Renal cortex interstitium (tissue), 11 donors: Measurements from ENCODE around the gene MED12. TPM values are rescaled to one million over a fixed set of nuclear protein-coding genes. Genes with fewer than 3 reads are reported as not detected.
A peak's percentile ranks its signal among the peaks of the same experiment; 100 is the strongest.

Source experiments
- DNase-seq, 11 donors: peaks; one replicate each; pipeline ENCODE4 v3.0.0-alpha.2; 2013; ENCODE audit warnings: low read depth in 9 of 11, low spot score in 4 of 11; ENCODE audit errors: extremely low read depth in 1 of 11
- polyA plus RNA-seq, 3 donors: library from polyadenylated mRNA; unstranded; fragments of 120-200 nt; gene quantifications; one replicate each; pipeline ENCODE4 v1.2.1, GENCODE V29; 2013; ENCODE audit not compliant: insufficient read length in 3 of 3

MED12 gene
- polyA plus RNA-seq, 3 donors, result 35.7 to 53.1 (median 47.8) TPM

DNA sequence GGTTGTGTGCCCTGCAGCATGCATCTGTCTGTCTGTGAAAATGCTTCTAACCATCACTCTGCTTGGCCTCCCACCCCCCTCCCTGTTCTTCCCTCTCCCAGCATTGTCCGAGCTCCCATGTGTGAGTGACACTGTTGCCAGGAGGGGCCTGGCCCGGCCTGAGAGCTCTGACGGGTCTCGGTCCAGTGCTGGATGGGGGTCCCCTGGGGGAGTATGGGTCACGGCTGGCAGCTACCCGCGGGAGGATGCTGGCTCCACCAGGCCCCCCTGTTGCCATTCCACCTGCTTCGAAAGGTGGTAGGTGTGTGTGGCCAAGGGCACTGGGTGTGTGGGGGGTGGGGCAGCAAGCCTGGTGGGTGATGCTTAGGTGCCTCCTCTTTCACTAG, 29.9 kb downstream of the MED12 start:
- DNase-seq, result no peak

GRCh38 chrX:71151366-71151765, 33.0 kb downstream of the MED12 start:
- DNase-seq, result no peak

GRCh38 chrX:71154196-71154595, 35.8 kb downstream of the MED12 start:
- DNase-seq, result no peak

- no peak for DNase-seq
Measured at GRCh38 chrX:71154641-71155040, 36.2 kb downstream of the MED12 start.

DNA sequence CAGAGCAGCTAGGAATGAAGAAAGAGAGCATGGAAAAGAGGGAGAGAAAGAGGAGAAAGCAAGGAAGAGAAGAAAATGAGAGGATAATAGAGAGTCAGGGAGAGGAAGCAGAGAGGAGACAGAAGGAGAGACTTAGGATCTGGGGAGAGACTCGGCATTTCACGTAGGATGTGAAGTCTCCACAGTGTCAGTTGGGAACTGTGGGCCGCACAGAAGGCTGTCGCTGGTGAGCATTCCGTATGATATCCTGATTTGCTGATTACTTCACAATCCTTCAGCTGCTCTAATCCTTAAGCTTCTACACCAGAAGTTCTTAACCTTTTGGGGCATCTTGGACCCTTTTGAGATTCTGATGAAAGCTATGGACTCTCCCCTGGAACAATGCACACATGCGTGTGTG, 40.2 kb downstream of the MED12 start:
- DNase-seq, result no peak

GRCh38 chrX:71159335-71159734, 40.9 kb downstream of the MED12 start:
- no peak for DNase-seq

GRCh38 chrX:71160475-71160874, 42.1 kb downstream of the MED12 start:
- no peak for DNase-seq

DNA sequence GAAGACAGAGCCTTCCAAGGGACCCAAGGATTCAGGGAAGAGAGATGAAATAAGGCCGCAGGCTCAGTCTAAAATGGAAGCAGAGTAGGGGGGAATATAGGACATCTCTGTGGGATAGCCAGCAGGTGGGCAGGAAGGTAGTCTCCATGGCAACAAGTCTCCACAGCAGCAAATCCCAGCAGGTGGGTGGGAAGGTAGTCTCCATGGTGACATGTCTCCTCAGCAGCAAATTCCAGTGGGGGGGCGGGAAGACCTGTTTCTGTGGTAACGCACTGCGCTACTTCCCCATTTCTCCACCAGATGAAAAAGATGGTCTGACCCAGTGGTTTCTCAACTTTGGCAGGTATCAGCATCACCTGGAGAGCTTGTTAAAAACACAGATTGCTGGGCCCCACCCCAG, 44.6 kb downstream of the MED12 start:
- no peak for DNase-seq

DNA sequence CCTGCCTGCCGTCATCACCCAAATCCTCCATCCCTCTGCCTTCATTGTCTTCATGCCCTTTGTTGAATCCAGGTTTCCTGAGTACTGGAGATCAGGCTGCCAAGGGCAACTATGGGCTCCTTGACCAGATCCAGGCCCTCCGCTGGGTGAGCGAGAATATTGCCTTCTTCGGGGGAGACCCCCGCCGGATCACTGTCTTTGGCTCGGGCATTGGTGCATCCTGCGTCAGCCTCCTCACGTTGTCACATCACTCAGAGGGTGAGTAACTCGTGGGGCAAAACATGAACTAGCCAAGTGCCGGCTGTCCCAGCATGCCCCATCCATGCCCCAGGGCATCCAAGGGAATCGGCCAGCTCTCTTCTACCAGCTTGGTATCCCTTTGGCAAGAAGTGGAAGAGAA, 45.7 kb downstream of the MED12 start:
- no peak for DNase-seq

DNA sequence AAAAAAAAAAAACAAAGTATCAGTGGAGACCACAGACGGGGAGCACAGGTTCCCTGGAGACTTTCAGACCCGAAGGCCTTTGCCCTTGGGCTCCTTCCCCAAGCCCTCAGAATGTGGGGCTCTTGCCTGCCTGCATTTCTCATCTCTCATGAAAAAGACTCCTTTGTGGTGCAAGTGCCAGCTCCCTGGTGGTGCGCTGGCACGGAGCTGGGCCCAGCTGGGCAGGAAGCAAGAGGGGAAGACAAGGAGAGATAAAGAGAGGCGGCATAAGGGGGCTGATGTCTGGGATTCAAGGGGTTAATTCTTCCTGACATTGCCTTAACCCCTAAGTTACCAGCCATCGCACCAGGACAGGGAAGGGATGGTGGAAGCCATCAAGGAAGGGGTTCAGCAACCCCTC, 48.1 kb downstream of the MED12 start:
- no peak for DNase-seq

GRCh38 chrX:71167031-71167781, 48.8 kb downstream of the MED12 start:
- DNase-seq, result no peak

- no peak for DNase-seq
Measured at GRCh38 chrX:71168134-71168533, 49.7 kb downstream of the MED12 start.

GRCh38 chrX:71169586-71169985, 51.2 kb downstream of the MED12 start:
- DNase-seq, result no peak

DNA sequence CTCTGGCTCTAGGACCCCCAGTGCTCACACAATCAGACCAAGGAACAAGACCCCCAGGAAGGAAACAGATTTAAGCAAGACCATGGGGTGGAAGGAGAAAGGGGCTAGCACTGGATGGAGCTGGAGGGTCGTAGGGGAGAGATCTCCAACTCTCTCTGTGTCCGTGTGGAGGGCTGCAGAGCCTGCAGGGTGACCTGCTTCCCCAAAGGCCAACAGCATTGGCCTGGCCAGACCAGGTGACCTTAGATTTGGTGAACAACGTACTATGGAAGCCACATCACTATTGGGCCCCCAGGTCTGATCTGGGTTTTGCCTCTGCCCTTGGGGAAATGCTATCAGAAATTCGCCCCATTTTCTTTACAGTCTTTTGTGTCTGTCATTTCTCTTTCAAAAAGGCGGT, 52.3 kb downstream of the MED12 start:
- no peak for DNase-seq

GRCh38 chrX:71171110-71171801, 52.9 kb downstream of the MED12 start:
- no peak for DNase-seq

DNA sequence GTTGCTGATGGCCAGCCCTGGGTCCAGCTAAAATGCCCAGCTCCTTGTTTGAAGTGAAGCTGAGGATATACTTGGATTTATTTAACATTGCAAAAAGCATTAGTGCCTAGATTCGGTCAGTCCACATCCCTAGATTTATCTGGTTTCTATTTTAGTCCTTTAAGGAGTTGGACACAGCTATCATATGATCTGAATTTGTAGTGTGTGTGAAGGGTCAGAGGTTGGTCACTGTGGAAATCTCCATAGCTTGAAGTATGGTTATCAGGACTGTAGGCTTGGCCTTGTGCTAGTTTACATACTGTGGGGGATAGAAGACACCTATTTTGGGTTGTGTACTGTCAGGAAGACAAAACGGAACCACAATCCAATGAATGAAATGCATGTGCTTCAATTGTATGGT, 55.0 kb downstream of the MED12 start:
- no peak for DNase-seq

DNA sequence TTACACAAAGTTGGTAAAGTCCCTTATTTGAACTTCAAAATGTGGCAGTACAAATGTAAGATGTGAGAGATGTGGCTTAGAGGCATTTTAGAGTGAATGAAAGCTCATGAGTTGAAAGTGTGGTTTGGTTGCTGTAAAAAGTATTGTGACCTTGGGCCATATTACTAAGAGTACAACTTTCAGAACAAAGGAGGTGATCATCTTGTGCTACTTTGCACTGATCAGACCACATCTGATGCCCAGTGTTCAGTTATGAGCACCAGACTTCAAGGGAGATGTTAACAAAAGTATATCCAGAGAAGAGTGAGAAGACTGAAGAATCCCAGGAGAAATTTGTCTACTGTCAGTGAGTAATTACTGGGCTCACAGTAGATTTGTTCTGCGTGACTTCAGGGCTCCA, 56.4 kb downstream of the MED12 start:
- DNase-seq, result no peak

DNA sequence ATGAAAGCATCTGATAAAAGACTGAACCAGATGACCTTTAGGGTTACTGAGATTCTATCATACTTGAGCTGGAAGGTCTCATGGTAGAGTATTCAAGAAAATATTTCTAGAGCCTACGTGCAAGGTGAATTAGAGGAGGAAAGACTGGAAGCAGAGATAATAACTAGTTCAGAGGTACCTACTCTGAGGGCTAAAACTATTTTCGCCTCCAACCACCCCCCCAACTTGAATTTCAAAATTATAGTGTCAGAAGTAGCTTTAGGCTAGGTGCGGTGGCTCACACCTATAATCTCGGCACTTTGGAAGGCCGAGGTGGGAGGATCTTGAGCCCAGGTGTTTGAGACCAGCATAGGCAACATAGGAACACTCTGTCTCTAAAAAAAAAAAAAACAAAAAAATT, 57.1 kb downstream of the MED12 start:
- no peak for DNase-seq

GRCh38 chrX:71177327-71177726, 58.9 kb downstream of the MED12 start:
- DNase-seq, result no peak

DNA sequence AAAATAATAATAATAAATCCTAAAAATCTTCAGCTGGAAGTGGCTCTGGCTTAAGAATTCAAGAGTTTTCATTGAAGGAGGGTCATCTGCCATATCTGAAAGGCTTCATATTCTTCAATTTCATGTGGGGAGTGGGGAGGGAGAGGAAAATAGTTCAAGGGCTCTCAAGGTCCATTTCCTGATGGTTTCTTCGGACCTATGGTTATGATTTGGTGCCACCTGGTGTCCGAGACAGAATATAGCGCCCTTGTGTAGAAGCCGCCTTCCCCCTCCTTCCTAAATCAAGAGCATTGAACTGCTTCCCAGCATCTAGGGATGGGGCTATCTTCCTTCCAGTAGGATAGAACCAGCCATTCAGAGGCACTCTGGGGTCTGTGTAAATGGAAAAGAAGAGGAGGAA, 60.5 kb downstream of the MED12 start:
- peak in 7 of 11 donors; percentile 25 to 66 (median 57) for DNase-seq
